ENCODE results near the gene SIGLEC11.

The SIGLEC11 gene

GRCh38 chr19:49981603-49982593 lies 20.9 kb upstream of the SIGLEC11 start:
- no peak overlapping the region for H3K4me3 ChIP-seq (ENCODE audit: low read depth, low read length)
- DNase-seq (ENCODE audit: low read depth) = no peak
- TF ChIP-seq, protein P1, sequence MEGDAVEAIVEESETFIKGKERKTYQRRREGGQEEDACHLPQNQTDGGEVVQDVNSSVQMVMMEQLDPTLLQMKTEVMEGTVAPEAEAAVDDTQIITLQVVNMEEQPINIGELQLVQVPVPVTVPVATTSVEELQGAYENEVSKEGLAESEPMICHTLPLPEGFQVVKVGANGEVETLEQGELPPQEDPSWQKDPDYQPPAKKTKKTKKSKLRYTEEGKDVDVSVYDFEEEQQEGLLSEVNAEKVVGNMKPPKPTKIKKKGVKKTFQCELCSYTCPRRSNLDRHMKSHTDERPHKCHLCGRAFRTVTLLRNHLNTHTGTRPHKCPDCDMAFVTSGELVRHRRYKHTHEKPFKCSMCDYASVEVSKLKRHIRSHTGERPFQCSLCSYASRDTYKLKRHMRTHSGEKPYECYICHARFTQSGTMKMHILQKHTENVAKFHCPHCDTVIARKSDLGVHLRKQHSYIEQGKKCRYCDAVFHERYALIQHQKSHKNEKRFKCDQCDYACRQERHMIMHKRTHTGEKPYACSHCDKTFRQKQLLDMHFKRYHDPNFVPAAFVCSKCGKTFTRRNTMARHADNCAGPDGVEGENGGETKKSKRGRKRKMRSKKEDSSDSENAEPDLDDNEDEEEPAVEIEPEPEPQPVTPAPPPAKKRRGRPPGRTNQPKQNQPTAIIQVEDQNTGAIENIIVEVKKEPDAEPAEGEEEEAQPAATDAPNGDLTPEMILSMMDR (IDR thresholded peaks at IDR 0.05; ENCODE audit: insufficient read depth, low read depth, low read length, missing control alignments) = no peak

- TF ChIP-seq, protein P1 (IDR thresholded peaks at IDR 0.05; ENCODE audit: insufficient read depth, low read depth, low read length, missing control alignments) = no peak
- no peak overlapping the region for H3K4me3 ChIP-seq (ENCODE audit: low read depth, low read length)
- no peak for DNase-seq (ENCODE audit: low read depth)
These were observed 17.4 kb upstream of the SIGLEC11 start for GRCh38 chr19:49978324-49978723.

- H3K4me3 ChIP-seq (ENCODE audit: low read depth, low read length) = no peak overlapping the region
- DNase-seq (ENCODE audit: low read depth) = no peak
- TF ChIP-seq, protein P1 (IDR thresholded peaks at IDR 0.05; ENCODE audit: insufficient read depth, low read depth, low read length, missing control alignments) = no peak
These were observed 16.9 kb upstream of the SIGLEC11 start for GRCh38 chr19:49977881-49978280.

GRCh38 chr19:49977076-49977475 lies 16.1 kb upstream of the SIGLEC11 start:
- no peak overlapping the region for H3K4me3 ChIP-seq (ENCODE audit: low read depth, low read length)
- TF ChIP-seq, protein P1 (IDR thresholded peaks at IDR 0.05; ENCODE audit: insufficient read depth, low read depth, low read length, missing control alignments) = no peak
- DNase-seq (ENCODE audit: low read depth) = no peak

DNA sequence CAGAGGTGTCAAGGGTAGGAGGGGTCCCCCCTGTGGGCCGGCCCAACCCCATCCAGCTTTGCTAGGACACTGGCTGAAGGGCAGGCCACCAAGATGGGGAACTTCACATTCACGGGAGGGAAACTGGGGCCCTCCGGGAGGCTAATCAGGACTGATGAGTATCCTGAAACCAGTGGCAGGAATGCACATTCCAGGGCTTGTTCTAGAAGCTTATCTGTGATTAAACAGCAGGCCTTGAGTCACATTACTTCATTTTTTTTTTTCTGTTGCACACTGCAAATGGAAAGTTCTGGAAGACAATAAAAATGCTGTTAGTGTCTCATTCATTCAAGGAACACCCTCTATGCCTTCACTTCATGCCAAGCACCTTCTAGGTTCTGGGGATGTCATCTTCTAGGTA lies 15.5 kb upstream of the SIGLEC11 start:
- TF ChIP-seq, protein P1 (IDR thresholded peaks at IDR 0.05; ENCODE audit: insufficient read depth, low read depth, low read length, missing control alignments) = no peak
- DNase-seq (ENCODE audit: low read depth) = no peak
- no peak overlapping the region for H3K4me3 ChIP-seq (ENCODE audit: low read depth, low read length)

DNA sequence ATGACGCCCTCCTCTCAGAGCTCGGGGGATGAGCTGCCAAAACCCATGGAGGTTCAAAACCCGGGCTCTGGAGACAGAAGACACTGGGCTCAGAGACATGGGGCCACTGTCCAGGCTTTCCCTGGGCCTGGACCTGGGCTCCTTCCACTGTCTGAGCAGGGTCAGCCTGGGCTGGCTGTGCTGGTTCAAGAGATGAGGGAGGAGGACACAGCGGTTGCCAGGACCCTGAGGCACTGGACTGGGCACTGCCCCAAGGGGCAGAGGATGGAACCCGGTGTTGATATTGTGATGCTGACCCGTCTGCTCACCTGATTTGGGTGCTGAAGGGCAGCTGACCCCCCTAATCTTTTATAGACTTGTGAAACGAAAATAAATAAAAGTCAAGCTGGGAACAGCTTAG lies 14.1 kb upstream of the SIGLEC11 start:
- no peak for DNase-seq (ENCODE audit: low read depth)

More for the DNA sequence above, 14.1 kb upstream of the SIGLEC11 start:
- no peak overlapping the region for H3K4me3 ChIP-seq (ENCODE audit: low read depth, low read length)
- TF ChIP-seq, protein P1 (IDR thresholded peaks at IDR 0.05; ENCODE audit: insufficient read depth, low read depth, low read length, missing control alignments) = no peak
